A549 (cell line): ENCODE results near the gene DNAH17.

Source experiments
- CHD2 ChIP-seq: fragments of 150-350 bp; IDR thresholded peaks from 2 replicates; pipeline ENCODE4 v1.6.1; 2014; ENCODE audit warnings: low read length; ENCODE audit not compliant: partially characterized antibody
- HDAC2 ChIP-seq: fragments of 200-600 bp; sonication (generic); IDR thresholded peaks from 2 replicates; pipeline ENCODE4 v1.6.1; 2016
- SMC3 ChIP-seq: fragments of >200 bp; sonication (Bioruptor Twin); formaldehyde crosslinking; IDR thresholded peaks from 3 replicates; pipeline ENCODE4 v1.6.1; 2018; ENCODE audit warnings: inconsistent platforms
- TF ChIP-seq, protein P1 (sequence below): fragments of >200 bp; sonication (Bioruptor Twin); formaldehyde crosslinking; IDR thresholded peaks from 3 replicates; pipeline ENCODE4 v1.5.1; 2016

GRCh38 chr17:78473951-78474613 lies 103.1 kb downstream of the DNAH17 start:
- no peak for TF ChIP-seq SMC3
- TF ChIP-seq, protein P1, sequence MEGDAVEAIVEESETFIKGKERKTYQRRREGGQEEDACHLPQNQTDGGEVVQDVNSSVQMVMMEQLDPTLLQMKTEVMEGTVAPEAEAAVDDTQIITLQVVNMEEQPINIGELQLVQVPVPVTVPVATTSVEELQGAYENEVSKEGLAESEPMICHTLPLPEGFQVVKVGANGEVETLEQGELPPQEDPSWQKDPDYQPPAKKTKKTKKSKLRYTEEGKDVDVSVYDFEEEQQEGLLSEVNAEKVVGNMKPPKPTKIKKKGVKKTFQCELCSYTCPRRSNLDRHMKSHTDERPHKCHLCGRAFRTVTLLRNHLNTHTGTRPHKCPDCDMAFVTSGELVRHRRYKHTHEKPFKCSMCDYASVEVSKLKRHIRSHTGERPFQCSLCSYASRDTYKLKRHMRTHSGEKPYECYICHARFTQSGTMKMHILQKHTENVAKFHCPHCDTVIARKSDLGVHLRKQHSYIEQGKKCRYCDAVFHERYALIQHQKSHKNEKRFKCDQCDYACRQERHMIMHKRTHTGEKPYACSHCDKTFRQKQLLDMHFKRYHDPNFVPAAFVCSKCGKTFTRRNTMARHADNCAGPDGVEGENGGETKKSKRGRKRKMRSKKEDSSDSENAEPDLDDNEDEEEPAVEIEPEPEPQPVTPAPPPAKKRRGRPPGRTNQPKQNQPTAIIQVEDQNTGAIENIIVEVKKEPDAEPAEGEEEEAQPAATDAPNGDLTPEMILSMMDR: no peak
- no peak for TF ChIP-seq CHD2
- no peak for TF ChIP-seq HDAC2
